Measurements from ENCODE around the gene LAMB3.

The LAMB3 gene

DNA sequence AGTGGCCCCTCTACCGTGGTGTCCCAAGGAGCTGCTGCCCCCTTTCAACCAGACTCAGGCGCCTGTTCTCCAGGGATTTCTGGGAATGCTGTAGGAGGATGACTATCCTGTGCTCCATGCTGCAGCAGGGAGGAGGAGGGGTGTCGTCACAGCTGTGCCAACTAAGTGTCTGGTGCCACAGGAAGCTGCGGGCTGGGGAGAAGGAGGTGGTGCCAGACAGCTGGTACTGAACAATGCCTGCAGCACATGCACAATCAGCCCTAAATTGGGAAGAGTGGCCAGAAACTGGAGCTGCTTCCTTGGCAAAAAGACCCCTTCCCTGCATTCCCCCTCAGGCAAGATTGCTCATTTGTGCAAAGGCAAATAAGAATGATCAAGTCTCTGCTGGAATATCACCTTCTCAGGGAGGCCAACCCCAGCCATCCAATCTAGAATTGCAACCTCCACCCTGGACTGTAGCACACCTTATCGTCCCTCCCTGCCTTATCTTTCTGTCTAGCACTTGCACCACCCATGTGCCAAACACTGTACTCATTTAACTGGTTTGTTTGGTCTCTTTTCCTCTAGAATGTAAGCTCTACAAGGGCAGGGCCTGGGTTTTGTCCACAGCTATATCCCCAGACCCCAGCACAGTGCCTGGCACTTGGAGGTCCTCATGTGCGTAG is 33.3 kb downstream of the LAMB3 start:
- no peak for DNase-seq (ENCODE audit: low read depth in 2 of 3, low spot score in 1 of 3)

DNA sequence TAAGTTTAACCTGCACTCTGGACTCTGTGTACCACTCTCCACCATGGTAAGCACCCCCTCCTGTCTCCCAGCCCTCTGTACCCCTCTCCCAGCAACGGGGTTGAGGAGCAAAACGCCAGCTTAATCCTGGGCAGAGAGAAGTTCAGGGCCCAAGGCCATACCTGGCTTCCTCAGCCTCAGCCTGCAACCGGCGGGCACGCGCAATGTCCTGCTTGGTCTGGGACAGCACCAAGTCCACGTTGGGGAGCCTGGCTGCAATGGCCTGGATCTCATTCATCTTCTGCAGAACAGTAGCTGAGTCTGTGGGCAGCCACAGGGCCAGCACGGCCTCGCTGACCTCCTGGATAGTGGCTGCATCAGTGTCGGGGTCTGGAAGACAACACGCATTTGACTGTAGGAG is 33.9 kb downstream of the LAMB3 start:
- DNase-seq (ENCODE audit: low read depth in 2 of 3, low spot score in 1 of 3), result no peak

- DNase-seq (ENCODE audit: low read depth in 2 of 3, low spot score in 1 of 3), result no peak
These were observed 34.5 kb downstream of the LAMB3 start for GRCh38 chr1:209617755-209618154.

DNA sequence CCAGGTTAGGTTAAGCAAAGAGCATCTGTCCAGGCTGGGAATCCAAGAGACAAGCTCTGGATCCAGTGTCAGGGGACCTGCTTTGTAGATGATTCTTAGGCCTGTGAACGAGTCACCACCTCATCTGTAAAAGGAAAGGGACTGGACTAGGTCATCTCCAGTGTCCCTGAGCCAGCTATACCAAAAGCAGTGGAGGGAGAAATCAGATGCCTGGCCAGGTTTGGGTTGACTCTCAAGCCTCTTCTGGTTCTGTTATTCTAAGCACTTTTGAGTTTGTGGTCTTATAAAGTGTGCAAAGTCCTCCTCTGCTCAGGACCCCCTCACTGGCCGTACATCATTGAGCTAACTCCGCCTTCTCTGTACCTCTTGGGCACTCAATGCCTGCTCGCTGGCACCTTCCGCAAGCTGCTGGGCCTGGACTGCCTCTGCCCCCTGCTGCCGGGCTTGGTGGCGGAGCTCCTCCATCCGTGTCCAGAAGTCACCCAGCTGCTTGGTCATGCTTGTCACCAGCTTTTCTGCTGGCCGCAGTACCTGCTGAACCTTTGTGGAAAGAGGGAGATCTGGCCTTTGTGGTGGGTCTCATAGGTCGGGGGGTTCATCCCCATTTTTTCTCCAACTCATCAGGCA is 35.1 kb downstream of the LAMB3 start:
- no peak for DNase-seq (ENCODE audit: low read depth in 2 of 3, low spot score in 1 of 3)

DNA sequence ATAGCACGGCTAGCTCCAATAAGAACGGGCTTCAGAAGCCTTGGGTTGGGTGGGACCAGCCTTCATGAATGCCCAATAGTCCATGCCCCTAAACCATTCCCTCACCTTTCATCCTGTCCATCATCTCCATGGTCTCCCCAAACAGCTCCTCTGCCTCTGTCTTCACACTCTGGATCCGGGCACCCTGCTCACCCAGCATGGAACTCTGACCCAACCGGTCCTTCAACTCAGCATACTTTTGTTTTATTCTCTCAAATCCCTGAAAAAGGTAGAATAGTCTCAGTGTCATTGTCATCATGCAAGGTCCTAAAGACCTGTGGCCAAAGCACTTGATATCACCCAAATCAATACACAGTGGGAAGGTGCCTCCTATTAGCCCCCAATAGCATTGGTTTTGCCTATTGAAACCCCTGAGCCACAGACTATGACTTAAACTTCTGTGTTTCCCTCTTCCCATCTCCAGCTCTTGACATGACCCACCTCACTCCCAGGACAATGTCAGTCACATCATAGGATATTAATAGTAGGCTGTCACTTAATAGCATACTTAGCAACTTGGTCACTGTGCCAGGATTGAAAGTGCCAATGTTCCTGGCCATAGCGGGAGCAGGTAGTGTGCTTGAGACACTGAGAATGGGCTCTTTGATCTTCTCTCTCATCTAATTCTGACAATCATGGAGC is 35.7 kb downstream of the LAMB3 start:
- DNase-seq (ENCODE audit: low read depth in 2 of 3, low spot score in 1 of 3), result no peak

- no peak for DNase-seq (ENCODE audit: low read depth in 2 of 3, low spot score in 1 of 3)
These were observed 37.3 kb downstream of the LAMB3 start for GRCh38 chr1:209614906-209615305.

DNA sequence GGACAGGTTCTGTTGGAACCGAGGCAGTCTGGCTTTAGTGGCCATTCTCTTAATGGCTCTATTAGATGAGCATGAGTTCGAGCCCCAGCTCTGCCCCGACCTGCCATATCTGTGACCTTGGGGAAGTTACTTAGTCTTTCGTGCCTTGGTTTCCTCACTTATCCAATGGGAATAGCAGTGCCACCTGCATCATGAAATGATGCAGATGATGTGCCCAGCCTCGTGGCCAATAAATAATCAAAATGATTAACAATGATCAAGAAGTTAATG is 38.1 kb downstream of the LAMB3 start:
- DNase-seq (ENCODE audit: low read depth in 2 of 3, low spot score in 1 of 3), result no peak

GRCh38 chr1:209613400-209614150 is 38.6 kb downstream of the LAMB3 start:
- no peak for DNase-seq (ENCODE audit: low read depth in 2 of 3, low spot score in 1 of 3)

DNA sequence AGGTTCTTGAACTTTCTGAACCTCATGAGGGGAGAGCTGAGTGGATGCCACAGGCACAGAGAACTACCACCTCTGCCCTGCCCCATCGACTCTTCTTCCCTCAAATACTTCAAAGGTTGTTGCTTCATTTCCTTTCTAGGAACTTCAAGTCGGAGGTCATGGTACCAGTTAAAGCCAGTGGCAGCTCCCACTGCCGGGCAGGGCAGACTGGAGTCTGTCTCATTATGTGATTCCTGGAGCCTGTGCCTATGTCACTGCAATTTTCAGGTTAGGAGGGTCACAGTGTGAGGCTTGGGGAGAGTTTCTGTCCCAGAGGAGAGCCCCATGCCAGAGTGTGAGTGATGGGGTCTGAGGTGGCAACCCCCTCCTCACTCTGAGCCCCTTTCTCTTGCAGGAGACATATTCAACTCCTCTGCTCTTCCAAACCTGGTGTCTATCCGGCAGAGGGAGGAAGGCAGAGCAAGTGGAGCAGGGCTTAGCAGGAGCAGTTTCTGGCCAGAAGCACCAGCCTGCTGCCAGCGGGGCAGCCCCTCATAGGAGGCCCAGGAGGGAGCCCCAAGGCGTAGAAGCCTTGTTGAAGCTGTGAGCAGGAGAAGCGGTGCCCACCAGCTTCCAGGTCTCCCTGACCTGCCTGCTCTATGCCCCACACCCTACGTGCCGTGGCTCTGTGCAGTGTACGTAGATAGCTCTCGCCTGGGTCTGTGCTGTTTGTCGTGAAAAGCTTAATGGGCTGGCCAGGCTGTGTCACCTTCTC is 39.4 kb downstream of the LAMB3 start:
- no peak for DNase-seq (ENCODE audit: low read depth in 2 of 3, low spot score in 1 of 3)

- no peak for DNase-seq (ENCODE audit: low read depth in 2 of 3, low spot score in 1 of 3)
These were observed 40.3 kb downstream of the LAMB3 start for GRCh38 chr1:209611771-209612570.

DNA sequence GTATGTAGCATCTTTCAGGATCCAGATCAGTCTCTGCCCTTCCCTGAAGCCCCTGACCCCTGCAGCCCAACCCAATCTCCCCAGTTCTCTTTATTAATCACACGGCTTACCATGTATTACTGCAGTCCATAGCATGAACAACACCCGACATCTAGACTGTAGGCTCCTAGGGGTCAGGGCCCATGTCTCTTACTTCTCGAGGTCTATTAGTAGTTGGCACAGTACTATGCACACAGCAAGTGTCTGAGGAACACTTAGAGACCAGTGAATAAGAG is 41.7 kb downstream of the LAMB3 start:
- no peak for DNase-seq (ENCODE audit: low read depth in 2 of 3, low spot score in 1 of 3)

DNA sequence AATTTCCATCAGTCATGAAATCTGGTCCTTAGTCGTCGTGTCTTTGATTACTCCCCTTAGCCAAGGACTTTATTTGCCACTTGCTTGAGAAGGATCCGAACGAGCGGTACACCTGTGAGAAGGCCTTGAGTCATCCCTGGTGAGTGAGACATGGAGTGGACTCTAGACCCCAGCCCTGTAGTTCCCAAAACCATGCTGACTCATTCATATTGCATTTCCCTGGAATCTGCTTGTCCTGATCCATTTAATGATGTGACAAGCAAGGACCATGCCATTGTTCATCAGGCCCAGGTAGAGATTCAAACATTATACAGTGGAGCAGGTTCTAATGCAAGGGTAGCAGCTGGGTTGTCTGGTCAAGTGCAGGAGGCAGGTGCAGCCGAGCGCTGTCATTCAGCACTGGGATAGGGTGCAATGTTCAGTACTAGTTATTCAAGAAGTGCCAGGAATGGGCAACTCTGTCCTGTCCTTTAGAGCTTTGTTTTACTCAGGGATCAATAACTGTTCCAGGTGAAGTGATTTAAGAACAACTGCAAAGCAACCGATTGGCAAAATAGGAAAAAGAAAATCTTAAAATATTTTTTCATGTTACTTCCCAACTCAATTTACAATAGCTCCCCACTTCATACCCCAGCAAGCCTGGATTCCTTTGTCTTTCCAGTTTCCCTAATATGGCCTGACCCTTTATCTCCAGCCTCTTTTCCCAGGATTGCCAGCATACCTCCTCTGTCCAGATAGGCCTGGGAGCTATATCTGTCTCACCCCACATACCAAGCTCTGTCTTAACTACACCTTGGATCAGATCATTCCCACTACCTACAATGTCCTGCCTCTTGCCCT is 42.2 kb downstream of the LAMB3 start:
- no peak for DNase-seq (ENCODE audit: low read depth in 2 of 3, low spot score in 1 of 3)

DNA sequence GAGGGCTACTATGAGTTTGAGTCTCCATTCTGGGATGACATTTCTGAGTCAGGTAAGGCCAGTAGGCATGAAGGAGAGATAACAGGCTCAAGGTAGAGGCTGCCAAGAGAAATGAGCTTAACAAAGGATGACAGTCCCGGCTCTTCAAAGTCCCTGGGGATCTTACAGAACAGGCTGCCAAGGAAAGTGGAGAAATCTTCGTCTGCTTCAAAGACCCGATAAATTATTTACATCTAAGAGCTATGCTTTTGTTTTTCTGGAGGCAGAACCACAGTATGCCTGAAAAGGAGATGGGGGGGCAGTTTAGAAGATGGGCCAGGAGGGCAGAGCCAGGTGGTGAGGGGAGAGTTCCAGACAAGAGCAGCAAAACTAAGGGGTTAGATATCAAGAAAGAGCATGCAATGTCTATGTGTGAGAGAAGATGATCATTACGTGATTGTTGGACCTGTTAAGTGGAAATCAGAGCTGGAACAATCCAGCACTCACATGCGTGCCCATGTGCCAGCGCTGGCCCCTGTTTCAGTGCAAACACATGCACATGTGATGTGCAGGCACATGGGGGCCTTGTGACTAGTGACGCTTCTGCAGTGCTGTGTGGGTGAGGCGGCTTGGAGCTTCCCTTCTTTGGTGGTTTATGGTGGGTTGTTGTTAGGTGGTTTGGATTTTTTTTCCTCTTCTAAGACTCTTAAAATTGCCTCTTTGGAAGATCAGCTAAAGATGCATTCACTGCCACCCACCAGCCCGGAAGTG is 43.0 kb downstream of the LAMB3 start:
- no peak for DNase-seq (ENCODE audit: low read depth in 2 of 3, low spot score in 1 of 3)

DNA sequence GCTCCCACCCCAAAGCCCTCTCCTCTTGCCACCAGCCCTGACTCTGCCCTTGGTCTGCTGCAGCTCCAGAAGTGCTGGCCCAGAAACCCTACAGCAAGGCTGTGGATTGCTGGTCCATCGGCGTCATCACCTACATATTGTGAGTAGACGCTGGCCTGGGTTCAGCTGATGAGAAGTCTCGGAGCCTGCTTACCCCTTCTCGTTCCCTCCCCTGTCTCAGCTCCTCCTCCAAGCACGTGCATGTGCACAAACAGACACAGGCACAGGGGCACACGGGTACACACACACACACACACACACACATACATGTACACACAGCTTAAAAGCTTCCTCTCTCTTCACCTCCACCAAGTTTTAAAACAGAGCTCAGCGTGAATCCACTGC is 44.4 kb downstream of the LAMB3 start:
- no peak for DNase-seq (ENCODE audit: low read depth in 2 of 3, low spot score in 1 of 3)

DNA sequence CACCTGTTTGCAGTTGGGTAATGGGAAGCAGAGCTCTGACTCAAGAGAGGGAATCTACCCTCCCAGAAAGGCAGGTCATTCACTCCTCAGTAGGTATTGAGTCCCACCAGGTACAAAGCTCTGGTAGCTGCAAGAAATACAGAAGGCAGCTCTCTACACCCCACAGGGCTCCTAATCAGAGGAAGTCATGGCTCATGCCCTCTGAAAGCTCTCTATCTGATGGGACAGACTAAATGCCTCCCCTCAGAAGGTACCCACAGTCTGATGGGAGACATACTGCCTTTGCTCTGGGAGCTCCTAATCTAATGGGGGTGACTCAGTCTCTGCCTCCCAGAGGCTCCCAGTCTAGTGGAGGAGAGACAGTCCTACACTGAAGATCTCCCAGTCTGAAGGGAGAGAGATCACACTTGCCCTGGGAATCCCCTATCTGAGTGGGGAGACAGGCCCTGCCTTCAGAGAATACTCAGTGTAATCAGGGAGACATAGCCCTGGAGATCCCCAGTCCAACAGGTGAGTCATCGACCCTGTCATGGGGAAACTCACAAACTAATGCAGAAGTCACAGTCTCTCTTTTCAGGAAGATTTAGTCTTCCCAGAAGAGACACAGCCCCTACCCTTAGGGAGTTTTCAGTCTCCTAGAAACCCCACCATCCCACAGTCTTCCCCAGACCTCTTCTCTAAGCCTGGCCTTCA is 45.0 kb downstream of the LAMB3 start:
- DNase-seq (ENCODE audit: low read depth in 2 of 3, low spot score in 1 of 3), result peak; percentile 25 to 42 (median 34)

DNA sequence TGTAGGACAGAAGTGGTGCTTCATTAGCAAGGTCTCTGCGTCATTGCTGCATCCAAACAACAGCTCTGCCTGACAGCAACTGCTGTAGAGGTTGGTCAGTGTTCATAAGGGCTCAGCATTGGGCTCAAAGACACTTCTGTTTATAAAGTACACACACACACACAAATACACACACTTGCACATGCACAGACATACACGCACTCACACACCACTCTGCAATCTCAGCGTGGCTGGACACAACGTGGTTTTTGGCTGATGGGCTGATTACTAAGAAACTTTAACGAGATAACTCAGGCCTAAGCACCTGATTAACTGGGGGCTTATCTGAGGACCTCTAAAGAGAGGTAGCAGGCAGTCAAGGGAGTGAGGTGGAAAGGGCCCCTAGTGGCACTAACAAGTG is 48.3 kb downstream of the LAMB3 start:
- no peak for DNase-seq (ENCODE audit: low read depth in 2 of 3, low spot score in 1 of 3)

- DNase-seq (ENCODE audit: low read depth in 2 of 3, low spot score in 1 of 3), result peak in 2 of 3 donors; percentile 16 to 33
These were observed 50.2 kb downstream of the LAMB3 start for GRCh38 chr1:209601809-209602657.

GRCh38 chr1:209600541-209600940 is 51.7 kb downstream of the LAMB3 start:
- DNase-seq (ENCODE audit: low read depth in 2 of 3, low spot score in 1 of 3), result no peak
